HG03457 (cell line): ENCODE results near the gene SPACDR.
A peak's percentile ranks its signal among the peaks of the same experiment; 100 is the strongest.

Experiments
- ATAC-seq: cut with Tn5 transposase; IDR thresholded peaks from one replicate; pipeline ENCODE4 v1.9.1; 2021; ENCODE audit warnings: moderate number of reproducible peaks; ENCODE audit not compliant: unreplicated experiment

Gene SPACDR

DNA sequence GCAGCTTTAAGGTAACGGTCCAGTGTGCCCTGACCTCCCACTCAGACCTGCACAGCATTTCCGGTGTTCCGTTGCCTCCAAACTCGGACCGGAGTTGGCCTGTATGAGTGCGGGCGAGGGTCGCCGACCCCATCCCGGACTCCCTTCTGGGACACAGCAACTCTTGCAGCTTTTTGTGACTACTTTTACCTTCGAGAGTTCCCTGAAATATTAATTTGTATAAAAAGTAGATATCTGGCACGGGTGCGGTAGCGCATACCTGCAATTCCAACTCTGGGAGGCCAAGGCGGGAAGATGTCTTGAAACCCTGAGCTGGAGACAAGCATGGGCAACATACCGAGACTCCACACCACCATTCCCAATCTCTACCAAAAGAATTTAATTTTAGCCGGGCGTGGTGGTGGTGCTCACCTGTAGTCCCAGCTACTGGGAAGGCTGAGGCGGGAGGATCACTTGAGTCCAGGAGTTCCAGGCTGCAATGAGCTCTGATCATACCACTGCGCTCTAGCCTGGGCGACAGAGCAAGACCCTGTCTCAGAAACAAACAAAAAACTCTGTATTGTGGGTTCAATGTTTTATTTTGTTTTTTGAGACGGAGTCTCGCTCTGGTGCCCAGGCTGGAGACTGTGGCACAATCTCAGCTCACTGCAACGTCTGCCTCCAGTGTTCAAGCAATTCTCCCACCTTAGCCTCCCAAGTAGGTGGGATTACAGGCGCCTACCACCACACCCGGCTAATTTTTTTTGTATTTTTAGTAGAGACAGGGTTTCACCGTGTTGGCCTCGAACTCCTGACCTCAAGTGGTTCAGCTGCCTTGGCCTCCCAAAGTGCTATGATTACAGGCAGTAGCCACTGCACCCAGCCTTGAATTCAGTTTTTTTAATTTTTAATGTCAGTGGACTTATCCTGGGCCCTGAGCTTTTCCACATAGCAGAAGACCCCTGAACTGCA is 26.6 kb downstream of the SPACDR start:
- ATAC-seq: no peak

DNA sequence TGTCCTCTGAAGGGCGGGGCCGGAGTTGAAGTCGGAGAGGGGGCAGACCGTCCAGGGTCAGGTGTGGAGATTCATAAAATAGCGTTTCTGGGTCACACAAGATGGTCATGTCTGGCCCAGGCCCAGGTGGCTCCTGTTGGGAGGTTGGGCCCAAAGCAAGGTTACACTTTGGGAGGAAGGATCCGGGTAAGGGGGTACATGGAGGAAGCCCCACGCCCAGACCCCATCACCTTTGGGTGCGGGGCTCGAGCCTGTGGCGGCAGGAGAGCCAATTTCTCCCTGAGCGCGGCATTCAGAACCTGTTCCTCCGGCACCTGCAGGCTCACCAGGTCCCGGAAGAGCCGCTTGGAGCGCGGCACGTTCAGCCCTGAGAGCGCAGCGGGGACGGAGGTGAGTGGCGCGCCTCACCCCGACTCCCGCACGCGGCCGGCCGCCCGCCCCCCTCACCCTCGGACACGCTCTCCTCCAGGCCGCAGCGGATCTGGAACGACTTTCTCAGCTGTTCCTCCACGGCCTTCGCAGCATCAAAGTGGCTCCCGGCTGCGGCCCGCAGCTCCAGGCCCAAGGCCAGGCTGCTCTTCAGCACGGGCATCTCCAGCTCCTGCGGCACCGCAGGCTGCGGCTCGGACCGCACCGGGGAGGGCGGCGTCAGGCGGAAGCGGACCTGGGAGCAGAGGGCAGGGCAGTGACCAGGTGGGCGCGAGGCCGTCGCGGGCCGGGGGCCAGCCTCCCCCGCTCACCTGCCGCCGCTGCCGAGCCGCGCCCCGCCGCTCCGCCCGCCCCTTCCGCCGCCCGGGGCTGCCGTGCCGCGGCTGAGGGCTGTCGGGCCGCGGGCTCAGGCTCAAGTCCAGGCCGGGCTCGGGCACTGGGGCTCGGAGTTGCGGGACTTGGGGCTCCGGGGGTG is 28.4 kb downstream of the SPACDR start:
- ATAC-seq: peak; percentile 9

DNA sequence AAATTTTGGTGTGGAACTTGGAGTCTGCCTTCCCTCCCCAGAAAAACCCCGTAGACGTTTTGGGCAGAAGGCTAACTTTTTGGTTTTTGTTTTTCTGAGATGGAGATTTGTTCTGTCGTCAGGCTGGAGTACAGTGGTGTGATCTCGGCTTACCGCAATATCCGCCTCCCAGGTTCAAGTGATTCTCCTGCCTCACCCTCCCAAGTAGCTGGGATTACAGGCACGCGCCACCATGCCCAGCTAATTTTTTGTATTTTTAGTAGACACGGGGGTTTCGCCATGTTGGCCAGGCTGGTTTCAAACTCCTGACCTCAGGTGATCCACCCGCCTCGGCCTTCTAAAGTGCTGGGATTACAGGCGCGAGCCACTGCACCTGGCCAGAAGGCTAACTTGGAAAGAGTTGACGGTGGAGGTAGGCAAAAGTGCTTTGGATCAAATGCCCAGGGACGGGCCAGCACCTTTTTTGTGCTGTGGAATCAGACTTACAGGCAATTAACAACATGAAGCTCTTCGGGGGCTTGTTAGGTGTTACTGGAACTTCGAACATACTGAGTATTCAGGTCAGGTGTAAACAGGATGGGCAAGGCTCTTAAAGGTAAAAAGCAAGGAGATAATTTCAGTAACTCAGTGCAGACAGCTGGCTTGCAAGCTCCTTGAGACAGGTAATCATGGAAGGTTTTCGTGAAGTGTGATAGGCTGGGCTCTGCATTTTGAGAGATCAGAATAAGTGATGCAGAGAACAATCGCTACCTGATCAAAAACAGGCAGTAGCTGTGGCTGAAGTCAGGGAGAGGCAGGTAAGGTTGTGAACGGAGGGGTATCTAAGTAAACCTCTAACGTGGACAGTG is 29.5 kb downstream of the SPACDR start:
- ATAC-seq: no peak

DNA sequence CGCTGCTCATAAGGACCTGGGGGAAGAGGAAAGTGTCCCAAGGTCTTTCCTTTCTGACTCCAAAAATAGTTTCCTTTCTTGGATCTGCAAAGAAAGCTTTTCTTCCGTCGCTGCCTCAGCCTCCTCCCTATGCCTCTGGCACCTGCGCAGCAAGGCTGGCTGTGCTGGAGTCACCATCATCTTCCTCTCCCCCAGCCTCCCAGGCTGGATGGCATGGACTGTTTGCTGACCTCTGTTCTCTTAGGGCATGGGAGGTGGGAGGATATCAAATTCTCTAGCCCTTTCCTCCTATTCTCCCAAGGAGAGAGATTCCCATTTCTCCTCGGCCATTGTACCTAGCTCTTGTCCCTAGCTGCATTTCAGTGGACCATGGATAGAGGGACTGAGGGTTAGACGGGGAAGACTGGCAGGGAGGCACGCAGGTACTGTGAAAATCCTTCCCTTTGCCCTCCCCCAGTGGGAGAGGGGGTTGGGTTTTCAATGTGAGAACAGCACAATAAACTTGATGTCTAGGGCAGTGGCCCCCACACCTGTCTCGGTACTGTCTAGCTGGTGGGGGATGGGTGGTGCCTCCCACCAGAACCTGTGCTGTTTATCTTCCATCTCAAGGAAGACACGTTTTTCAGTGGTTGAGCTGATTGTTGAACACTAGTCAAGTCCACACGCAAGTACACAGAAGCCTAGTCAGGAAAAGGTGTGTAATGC is 30.3 kb downstream of the SPACDR start:
- no peak for ATAC-seq

DNA sequence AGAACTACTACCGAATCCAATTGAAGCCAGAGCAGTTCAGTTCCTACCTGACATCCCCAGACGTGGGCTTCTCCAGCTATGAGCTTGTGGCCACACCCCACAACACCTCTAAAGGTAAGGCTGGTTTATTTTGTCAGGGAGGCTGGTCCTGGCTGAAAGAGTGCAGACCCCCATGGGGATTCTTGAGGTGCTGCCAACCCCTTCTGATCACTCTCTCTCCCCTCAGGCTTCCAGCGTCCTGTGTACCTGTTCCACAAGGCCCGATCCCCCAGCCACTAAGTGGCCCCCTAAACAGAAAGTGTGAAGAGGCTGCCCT is 30.8 kb downstream of the SPACDR start:
- ATAC-seq: no peak

DNA sequence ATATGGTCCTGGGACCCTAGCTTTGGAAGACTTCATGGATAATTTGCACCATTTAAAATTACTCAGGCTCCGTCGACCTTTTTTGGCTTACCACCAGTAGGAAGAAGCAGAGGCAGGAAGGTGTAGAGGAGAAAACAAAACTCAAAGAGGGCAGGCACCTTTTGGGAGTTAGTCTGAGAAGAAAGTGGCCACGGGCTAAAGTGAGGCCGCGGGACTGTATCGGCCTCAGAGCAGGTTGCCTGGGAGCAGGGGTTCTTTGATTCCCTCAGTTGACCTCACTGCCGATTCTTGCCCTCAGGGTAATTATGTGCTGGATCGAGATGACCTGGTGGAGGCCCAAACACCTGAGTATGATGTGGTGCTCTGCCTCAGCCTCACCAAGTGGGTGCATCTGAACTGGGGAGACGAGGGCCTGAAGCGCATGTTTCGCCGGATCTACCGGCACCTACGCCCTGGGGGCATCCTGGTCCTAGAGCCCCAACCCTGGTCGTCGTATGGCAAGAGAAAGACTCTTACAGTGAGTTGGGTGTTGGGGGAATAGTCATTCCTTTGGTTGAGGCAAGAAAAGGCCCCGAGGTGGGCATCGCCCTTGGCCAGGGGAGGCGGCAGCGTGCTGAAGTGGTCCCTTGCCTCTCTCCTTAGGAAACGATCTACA is 31.3 kb downstream of the SPACDR start:
- ATAC-seq: no peak

DNA sequence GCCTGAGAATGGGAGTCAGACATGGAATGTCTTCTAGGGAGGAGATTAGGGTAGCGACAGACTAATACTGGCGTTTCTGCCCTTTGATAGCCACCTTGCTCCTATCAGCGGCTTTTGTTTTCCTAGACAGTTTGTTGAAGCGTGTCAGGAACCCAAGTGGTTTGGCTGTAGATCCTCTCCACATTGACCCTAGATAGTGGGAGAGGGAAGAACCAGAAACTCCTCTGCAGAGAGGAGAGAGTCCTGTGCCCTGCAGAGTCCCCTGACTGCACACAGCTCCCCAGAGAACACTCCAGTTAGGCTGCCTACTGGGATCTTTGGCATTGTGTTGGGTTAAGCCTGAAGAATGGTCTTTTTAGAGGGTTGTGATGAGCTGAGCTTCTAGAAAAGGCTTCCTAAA is 32.0 kb downstream of the SPACDR start:
- no peak for ATAC-seq

DNA sequence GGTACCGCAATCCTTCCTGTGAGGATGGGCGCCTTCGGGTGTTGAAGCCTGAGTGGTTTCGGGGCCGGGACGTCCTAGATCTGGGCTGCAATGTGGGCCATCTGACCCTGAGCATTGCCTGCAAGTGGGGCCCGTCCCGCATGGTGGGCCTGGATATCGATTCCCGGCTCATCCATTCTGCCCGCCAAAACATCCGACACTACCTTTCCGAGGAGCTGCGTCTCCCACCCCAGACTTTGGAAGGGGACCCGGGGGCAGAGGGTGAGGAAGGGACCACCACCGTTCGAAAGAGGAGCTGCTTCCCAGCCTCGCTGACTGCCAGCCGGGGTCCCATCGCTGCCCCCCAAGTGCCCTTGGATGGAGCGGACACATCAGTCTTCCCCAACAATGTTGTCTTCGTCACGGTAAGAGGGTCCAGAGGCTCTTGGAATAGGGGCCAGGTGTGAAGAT is 32.7 kb downstream of the SPACDR start:
- ATAC-seq: no peak

DNA sequence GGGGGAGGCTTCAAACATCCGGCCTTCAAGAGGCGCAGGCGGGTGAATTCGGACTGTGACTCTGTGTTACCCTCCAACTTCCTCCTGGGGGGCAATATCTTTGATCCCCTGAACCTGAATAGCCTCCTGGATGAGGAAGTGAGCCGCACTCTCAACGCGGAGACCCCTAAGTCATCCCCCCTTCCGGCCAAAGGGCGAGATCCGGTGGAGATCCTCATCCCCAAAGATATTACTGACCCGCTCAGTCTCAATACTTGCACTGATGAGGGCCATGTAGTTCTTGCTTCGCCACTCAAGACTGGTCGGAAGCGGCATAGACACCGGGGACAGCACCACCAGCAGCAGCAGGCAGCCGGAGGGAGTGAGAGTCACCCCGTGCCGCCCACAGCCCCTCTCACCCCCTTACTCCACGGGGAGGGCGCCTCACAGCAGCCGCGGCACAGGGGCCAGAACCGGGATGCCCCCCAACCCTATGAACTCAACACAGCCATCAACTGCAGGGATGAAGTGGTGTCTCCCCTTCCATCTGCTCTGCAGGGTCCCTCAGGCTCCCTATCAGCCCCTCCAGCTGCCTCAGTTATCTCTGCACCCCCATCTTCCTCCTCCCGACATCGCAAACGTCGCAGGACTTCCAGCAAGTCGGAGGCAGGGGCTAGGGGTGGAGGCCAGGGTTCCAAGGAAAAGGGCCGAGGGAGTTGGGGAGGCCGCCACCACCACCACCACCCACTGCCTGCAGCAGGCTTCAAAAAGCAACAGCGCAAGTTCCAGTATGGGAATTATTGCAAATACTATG is 33.4 kb downstream of the SPACDR start:
- no peak for ATAC-seq

DNA sequence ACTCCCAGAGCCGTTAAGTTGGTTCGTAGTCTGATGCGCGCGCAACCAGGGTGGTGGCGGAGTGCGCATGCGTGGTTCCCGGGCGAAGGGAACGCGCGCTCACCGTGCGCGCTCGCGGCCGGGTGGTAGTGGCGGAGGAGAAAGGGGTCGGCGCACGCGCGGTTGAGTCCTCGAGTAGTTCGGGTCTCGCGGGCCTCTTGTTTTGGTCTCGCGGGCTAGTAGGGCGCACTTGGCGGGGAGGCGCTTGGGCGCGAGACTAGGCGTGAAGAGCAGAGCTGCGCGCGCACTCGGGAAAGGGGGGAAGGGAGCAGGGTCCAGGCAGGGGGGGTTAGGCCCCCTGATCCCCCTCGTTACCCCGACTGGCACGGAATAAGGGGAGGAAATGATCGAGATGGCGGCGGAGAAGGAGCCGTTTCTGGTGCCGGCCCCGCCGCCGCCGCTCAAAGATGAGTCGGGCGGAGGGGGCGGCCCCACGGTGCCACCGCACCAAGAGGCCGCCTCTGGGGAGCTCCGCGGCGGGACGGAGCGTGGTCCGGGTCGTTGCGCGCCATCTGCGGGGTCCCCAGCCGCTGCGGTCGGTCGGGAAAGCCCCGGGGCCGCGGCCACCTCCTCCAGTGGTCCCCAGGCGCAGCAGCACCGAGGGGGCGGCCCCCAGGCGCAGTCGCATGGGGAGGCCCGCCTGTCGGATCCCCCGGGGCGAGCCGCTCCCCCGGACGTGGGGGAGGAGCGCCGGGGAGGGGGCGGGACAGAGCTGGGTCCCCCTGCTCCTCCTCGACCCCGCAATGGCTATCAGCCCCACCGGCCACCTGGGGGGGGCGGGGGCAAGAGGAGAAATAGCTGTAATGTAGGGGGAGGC is 34.2 kb downstream of the SPACDR start, which contains the start of gene MEPCE:
MEPCE (plus strand) TSS at position 195 of the 856 bp plus-strand sequence; CDS start at position 383, 188 bp downstream.
- peak; percentile 31 for ATAC-seq

DNA sequence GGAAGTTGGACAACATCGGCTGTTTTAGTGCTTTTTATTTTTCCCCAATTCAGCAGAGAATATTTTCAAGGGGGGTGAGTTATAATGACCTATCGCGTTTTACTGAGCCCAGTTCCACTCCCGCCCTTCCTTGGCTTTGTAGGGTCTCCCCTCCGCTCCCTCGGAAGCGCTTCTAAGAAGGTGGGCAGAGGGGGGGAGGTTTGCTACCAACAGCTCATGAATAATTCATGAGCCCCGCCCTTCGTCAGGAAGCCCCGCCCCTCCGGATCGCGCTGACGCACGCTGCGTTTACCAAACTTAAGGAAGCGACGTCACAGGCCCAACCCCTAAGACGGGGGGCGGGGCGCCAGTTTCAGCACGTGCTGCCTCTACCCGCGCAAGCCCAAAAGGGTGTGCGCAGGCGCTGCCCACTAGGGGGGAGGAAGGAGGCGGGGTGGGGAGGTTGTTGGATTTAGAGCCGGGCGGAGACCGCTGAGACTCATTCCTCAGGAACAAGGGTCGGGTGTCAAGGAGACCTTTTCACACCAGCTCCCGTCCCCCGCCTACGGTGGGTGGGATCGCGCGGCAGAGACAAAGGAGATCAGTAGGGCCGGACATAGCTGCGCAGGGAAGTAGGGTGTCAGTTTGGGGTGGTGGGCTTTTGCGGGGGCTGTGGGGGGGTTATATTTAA is 35.0 kb downstream of the SPACDR start:
- peak; percentile 29 for ATAC-seq

DNA sequence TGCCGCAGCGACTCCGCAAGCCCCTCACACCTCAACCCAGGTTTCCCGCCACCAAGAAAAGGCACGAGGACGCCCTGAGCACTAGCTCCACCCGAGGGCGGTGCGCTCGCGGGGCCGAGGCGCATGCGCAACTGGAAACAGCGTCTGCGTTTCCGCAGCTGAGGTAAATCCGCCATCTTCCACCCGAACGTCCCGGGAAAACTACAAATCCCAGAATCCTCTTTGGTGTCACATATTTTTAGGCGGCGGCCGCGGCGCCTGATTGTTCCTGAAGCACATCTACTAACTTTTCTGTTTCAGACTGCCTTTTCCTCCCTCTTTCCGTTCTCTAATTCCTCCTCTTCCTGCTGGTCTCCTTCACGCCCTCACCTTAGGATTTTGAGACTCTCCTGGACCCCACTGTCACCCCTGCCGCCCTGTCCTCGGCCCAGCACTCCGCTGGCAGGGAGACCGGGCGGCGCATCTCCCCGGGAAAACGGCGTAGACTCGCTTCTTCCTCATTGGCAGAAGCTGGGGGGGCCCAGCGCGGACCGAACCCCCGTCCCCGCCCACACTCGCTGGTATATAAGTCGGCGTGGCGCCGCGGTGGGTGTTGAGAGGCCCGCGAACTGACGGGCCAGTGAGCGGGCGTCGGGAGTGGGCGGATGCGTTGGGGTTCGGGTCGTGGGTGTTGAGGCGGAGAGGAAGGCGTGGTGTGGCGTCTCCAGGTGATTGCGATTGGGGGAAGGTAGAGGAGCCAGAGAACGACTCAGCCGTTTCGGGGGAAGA is 35.7 kb downstream of the SPACDR start, which contains the start of gene ZCWPW1:
ZCWPW1 (minus strand) TSS at position 505 of the 768 bp plus-strand sequence. CDS start 8,054 bp downstream, outside the sequence.
- ATAC-seq: peak; percentile 32

DNA sequence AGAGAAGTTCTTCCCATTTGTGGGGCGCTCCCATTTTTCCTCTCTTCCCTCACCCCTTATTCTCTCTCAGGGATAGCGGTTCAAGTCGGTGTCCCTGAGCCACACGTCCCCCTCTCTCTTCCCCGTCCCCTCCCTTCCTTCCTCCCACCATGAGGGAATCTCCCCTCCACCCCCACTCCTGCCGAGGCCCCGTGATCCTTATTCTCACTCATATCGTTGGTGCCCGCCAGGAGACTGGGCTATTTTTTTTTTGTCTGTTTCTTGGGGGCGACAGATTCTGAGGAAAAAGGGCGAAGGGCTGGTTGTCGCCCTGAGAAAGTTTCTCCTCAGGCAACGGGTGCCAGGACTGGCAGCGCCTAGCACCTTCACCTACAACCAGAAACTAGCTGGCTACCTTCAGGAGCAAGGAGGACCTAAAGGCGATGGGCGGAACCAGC is 36.3 kb downstream of the SPACDR start:
- no peak for ATAC-seq

DNA sequence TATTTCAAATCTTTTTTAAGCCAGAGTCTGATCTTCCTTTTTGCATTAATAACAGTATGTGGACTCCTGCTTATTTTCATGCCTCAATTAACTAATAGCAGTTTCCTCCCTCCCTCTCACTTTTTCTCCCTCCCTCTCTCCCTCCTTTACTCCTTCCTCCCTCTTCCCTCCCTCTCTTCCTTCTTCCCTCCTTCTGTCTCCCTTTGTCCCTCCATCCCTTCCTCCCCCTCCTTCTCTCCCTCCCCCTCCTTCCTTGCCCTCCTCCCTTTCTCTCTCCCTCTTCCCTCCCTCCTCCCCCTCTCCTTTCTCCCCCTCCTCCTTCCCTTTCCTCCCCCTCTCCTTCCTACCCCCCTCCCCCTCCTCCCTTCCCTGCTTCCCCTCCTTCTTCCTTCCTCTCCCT is 37.5 kb downstream of the SPACDR start:
- no peak for ATAC-seq

DNA sequence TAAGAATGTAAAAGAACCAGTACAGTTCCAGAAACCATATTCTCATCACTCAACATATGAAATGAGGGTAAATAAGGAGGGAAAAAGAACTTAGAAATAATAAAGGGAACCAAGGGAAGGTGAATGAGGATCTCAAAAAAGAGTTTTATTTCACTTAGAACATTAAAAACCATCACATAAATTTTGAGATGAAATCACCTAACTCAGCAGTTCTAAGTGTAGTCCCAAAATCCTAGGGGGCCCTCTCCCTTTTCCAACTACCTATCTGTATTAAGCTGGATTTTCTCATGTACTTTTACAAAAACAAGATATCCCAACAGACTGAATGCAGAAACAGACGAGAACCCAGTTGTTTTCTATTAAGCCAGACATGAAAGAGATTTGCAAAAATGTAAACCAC is 38.7 kb downstream of the SPACDR start:
- no peak for ATAC-seq

DNA sequence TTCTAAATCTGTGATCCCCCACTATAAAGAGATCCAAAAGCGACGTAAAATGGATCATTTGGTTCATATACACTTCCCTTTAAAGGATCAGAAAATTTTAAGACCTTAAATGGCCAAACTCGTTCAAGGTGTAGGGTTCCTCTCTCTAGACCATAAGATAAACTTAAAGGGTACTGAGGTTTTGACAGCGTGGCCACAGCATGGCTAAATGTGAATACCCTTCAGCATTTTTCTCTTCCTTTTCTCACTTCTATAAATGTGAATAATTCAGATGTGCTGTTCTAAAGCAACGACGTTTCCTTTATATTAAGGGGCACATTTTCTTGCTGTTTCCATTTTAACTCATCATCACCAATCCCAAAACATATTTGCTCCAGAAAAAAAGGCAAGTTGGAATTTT is 40.7 kb downstream of the SPACDR start:
- ATAC-seq: no peak
